ENCODE measurements around the gene ARHGAP24.

ARHGAP24 gene

DNA sequence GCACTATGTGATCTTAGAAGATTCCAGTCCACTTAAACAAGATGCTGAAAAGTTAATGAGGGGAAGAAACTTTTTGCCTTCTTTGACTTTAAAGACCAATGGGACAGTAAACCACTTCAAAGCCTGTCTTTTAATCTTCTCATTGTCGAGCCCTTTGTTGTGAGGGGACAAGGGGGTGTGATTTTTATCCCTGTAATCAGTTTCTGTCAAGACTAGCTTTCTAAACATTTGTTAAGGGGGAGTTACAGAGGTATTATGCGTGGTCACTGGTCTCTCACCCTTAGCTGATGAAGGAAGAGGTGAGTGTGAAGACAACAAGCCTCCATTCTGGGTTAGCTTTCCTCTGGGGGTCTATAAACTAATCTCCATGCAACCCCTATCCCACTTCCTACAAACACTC, 409.3 kb downstream of the ARHGAP24 start:
- Histone ChIP-seq H3K27me3 (ENCODE audit: low read length) (no peaks in the 10 kb centered on the region), H3K9me2 (replicated peaks; ENCODE audit: insufficient read depth, low read length) (no peaks in the 10 kb centered on the region), H3K4me2 (ENCODE audit: low read depth, low read length, poor library complexity, severe bottlenecking) (no peak overlapping the region), H3F3A (ENCODE audit: insufficient read depth) (no peaks in the 10 kb centered on the region), H4K20me1 (ENCODE audit: low read depth, low read length) (no peaks in the 10 kb centered on the region), H3K79me2 (ENCODE audit: insufficient read depth, low read length) (no peaks in the 10 kb centered on the region), H3K27ac (ENCODE audit: low read depth, low read length) (no peak overlapping the region), H2AFZ (ENCODE audit: low read depth, low read length, severe bottlenecking) (no peak overlapping the region), H3K9ac (ENCODE audit: low read length) (no peak overlapping the region), H3K4me3 (ENCODE audit: insufficient read depth, low read length, poor library complexity, severe bottlenecking) (no peak overlapping the region), H3K36me3 (ENCODE audit: low read length) (no peaks in the 10 kb centered on the region), H3K9me3 (ENCODE audit: insufficient read depth, low read length) (no peaks in the 10 kb centered on the region)
- TF ChIP-seq, protein P1, sequence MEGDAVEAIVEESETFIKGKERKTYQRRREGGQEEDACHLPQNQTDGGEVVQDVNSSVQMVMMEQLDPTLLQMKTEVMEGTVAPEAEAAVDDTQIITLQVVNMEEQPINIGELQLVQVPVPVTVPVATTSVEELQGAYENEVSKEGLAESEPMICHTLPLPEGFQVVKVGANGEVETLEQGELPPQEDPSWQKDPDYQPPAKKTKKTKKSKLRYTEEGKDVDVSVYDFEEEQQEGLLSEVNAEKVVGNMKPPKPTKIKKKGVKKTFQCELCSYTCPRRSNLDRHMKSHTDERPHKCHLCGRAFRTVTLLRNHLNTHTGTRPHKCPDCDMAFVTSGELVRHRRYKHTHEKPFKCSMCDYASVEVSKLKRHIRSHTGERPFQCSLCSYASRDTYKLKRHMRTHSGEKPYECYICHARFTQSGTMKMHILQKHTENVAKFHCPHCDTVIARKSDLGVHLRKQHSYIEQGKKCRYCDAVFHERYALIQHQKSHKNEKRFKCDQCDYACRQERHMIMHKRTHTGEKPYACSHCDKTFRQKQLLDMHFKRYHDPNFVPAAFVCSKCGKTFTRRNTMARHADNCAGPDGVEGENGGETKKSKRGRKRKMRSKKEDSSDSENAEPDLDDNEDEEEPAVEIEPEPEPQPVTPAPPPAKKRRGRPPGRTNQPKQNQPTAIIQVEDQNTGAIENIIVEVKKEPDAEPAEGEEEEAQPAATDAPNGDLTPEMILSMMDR (IDR thresholded peaks at IDR 0.05; ENCODE audit: insufficient read depth, low read length, poor library complexity, severe bottlenecking) = no peak
- TF ChIP-seq EZH2phosphoT487 (conservative IDR thresholded peaks at IDR 0.05; ENCODE audit: low read length) = no peak

DNA sequence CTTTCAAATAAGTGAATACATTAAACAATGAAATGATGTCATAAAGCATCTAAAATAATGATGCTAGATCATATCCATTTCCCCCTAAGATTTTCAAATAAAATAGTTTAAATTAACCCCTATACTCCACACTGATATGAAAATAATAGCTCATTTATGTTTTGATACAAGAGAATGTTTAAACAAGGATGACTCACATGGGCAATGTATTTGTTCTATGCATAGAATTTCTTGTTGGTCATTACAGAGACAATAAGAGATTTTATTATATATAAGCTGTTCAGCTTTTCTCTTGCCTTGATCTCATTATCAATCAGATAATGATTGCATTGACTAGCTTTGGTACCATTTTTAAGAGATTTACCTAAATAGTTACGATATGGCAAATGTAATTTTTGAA, 411.7 kb downstream of the ARHGAP24 start:
- TF ChIP-seq EZH2phosphoT487 (conservative IDR thresholded peaks at IDR 0.05; ENCODE audit: low read length) = no peak
- TF ChIP-seq, protein P1 (IDR thresholded peaks at IDR 0.05; ENCODE audit: insufficient read depth, low read length, poor library complexity, severe bottlenecking) = no peak
- H3K36me3 ChIP-seq (ENCODE audit: low read length) = no peaks in the 10 kb centered on the region
- H3K4me2 ChIP-seq (ENCODE audit: low read depth, low read length, poor library complexity, severe bottlenecking) = no peak overlapping the region

DNA sequence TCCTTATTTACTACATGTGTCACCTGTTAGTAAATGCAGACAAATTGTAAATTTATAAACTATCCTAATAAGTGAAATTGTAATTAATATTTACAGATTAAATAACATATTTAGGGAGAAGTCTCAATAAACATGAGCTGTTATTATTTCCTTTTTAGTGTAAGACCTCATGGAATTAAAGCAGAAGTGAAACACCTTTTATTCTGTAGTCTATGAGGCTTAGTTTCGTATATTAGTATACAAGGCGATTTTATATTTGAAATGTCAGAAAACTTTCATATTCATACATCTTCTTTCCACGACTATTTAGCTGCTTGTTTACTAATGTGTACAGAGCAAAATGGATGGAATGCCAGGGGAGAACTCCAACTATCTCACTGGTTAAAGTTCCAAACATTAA, 414.4 kb downstream of the ARHGAP24 start:
- Histone ChIP-seq H3K79me2 (ENCODE audit: insufficient read depth, low read length) (no peaks in the 10 kb centered on the region; the same call in 1 of the 2 replicates), H2AFZ (ENCODE audit: low read depth, low read length, severe bottlenecking) (no peak overlapping the region), H3K27me3 (ENCODE audit: low read length) (no peaks in the 10 kb centered on the region), H3K9me3 (ENCODE audit: insufficient read depth, low read length) (no peaks in the 10 kb centered on the region), H3K9me2 (replicated peaks; ENCODE audit: insufficient read depth, low read length) (no peaks in the 10 kb centered on the region), H3K4me3 (ENCODE audit: insufficient read depth, low read length, poor library complexity, severe bottlenecking) (no peak overlapping the region), H4K20me1 (ENCODE audit: low read depth, low read length) (no peaks in the 10 kb centered on the region), H3K9ac (ENCODE audit: low read length) (no peak overlapping the region), H3F3A (ENCODE audit: insufficient read depth) (no peaks in the 10 kb centered on the region), H3K27ac (ENCODE audit: low read depth, low read length) (no peak overlapping the region), H3K4me2 (ENCODE audit: low read depth, low read length, poor library complexity, severe bottlenecking) (peak overlapping the region; percentile 24), H3K36me3 (ENCODE audit: low read length) (no peaks in the 10 kb centered on the region)
- TF ChIP-seq, protein P1 (IDR thresholded peaks at IDR 0.05; ENCODE audit: insufficient read depth, low read length, poor library complexity, severe bottlenecking) = no peak

More for the DNA sequence above, 411.7 kb downstream of the ARHGAP24 start:
- Histone ChIP-seq H3F3A (ENCODE audit: insufficient read depth) (no peaks in the 10 kb centered on the region), H3K9me3 (ENCODE audit: insufficient read depth, low read length) (no peaks in the 10 kb centered on the region), H3K9me2 (replicated peaks; ENCODE audit: insufficient read depth, low read length) (no peaks in the 10 kb centered on the region), H3K79me2 (ENCODE audit: insufficient read depth, low read length) (no peaks in the 10 kb centered on the region; the same call in 1 of the 2 replicates), H2AFZ (ENCODE audit: low read depth, low read length, severe bottlenecking) (no peak overlapping the region), H3K27me3 (ENCODE audit: low read length) (no peaks in the 10 kb centered on the region), H3K27ac (ENCODE audit: low read depth, low read length) (no peak overlapping the region), H3K4me3 (ENCODE audit: insufficient read depth, low read length, poor library complexity, severe bottlenecking) (no peak overlapping the region), H4K20me1 (ENCODE audit: low read depth, low read length) (no peaks in the 10 kb centered on the region), H3K9ac (ENCODE audit: low read length) (no peak overlapping the region)
